ENCODE data around the gene PLCXD1. TPM values are rescaled to one million over a fixed set of nuclear protein-coding genes. Genes with fewer than 3 reads are reported as not detected.

Gene PLCXD1
- polyA plus RNA-seq, 2 of the 4 experiments (the other 2 are of a cell fraction), result 64.6 to 67.9 TPM

DNA sequence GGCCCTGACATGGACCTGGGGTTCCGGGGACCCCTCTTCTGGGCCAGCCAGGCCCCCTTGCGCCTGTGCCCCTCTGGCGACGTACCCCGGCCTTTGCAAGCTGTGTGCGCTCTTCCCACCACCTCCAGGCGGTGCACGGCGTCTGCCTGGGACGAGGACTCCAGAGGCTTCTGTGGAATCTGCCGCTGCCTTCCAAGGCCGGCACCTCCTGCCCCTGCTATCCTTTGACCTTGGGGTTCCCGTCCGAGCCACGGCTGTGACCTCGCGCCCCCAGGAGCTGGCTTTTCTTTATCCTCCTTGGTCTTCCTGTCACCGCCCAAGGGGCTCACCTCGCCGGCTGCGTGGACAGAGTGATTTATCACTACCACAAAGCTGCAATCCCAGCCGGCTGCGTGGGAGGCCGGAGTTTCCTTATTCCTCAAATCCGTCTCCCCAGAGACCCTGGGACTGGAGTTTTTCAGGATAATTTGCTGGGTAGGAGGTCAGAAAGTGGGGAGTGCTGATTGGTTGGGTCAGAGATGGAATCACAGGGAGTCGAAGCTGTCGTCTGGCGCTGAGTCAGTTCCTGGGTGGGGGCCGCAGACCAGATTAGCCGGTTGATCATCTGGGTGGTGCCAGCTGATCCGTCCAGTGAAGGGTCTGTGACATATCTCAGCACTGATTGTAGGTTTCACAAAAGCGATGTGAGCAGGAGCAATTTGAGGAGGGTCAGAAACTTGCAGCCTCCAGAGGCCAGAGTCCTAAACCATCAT is 19.8 kb upstream of the PLCXD1 start:
- ChIA-PET POLR2A (no interaction called here), CTCF (no interaction called here)
- FAIRE-seq, result peak; percentile 92
- ATAC-seq, result peak; percentile 70 to 74
- WGBS (ENCODE audit: missing lambda C conversion rate), result 14% methylated on average over 31 of the region's 32 CpGs
- Histone ChIP-seq H3K4me3 (peak overlapping the region; percentile 24), H3K27ac (peak overlapping the region; percentile 93 to 96), H3K9me3 (no peaks in the 10 kb centered on the region), H3K4me2 (peak overlapping the region; percentile 91), H3K4me1 (peaks cover 64% of the 10 kb centered on the region)
- peak; percentile 24 to 82 for DNase-seq (ENCODE audit: low read depth in 1 of 2, low spot score in 1 of 2)
- TF ChIP-seq, protein P1, sequence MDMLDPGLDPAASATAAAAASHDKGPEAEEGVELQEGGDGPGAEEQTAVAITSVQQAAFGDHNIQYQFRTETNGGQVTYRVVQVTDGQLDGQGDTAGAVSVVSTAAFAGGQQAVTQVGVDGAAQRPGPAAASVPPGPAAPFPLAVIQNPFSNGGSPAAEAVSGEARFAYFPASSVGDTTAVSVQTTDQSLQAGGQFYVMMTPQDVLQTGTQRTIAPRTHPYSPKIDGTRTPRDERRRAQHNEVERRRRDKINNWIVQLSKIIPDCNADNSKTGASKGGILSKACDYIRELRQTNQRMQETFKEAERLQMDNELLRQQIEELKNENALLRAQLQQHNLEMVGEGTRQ (IDR thresholded peaks at IDR 0.05), result no peak
- TF ChIP-seq FOSL2 (IDR thresholded peaks at IDR 0.05) (no peak), FOSL2 (CRISPR knock-in tag; IDR thresholded peaks at IDR 0.05) (peak; percentile 37), NPAS2 (CRISPR knock-in tag; IDR thresholded peaks at IDR 0.05; ENCODE audit: borderline replicate concordance) (no peak), RNF2 (IDR thresholded peaks at IDR 0.05; ENCODE audit: borderline replicate concordance, low read depth) (no peak), RAD21 (conservative IDR thresholded peaks at IDR 0.05 in 1 of 2, IDR thresholded peaks at IDR 0.05 in 1 of 2) (peak; percentile 16 to 30; a peak in 1 of 5 replicates), NR3C1 (IDR thresholded peaks at IDR 0.05) (no peak), GATA3 (IDR thresholded peaks at IDR 0.05; ENCODE audit: borderline replicate concordance) (peak; percentile 25; the same call in 1 of the 2 replicates), POLR2A (IDR thresholded peaks at IDR 0.05; ENCODE audit: low read length) (no peak), SMC3 (IDR thresholded peaks at IDR 0.05) (0 out of 3 replicates have a peak, but pooled peaks have one; percentile 13), CBX2 (IDR thresholded peaks at IDR 0.05; ENCODE audit: borderline replicate concordance, low read depth) (no peak), RCOR1 (IDR thresholded peaks at IDR 0.05; ENCODE audit: low read depth, low read length) (no peak), MAFK (IDR thresholded peaks at IDR 0.05; ENCODE audit: partially characterized antibody) (peak; percentile 13), ZFP36 (IDR thresholded peaks at IDR 0.05; ENCODE audit: borderline replicate concordance, partially characterized antibody) (no peak), KDM1A (IDR thresholded peaks at IDR 0.05; ENCODE audit: low read depth) (no peak), JUNB (IDR thresholded peaks at IDR 0.05) (no peak), MYC (IDR thresholded peaks at IDR 0.05; ENCODE audit: borderline replicate concordance, low read length) (no peak), HOXB5 (CRISPR knock-in tag; IDR thresholded peaks at IDR 0.05) (peak; percentile 72; the same call in 1 of the 2 replicates), CHD2 (IDR thresholded peaks at IDR 0.05; ENCODE audit: low read length, partially characterized antibody) (no peak), RARB (CRISPR knock-in tag; IDR thresholded peaks at IDR 0.05) (no peak), EP300 (IDR thresholded peaks at IDR 0.05) (peak; percentile 16 to 35; a peak in 2 of 5 replicates), CBX8 (IDR thresholded peaks at IDR 0.05) (no peak), MAZ (IDR thresholded peaks at IDR 0.05; ENCODE audit: borderline replicate concordance, low read depth, low read length) (no peak), HDAC2 (IDR thresholded peaks at IDR 0.05) (no peak), EHMT2 (IDR thresholded peaks at IDR 0.05; ENCODE audit: low read depth) (no peak), ZSCAN20 (CRISPR knock-in tag; IDR thresholded peaks at IDR 0.05) (no peak), PHF8 (IDR thresholded peaks at IDR 0.05; ENCODE audit: borderline replicate concordance, low read depth) (no peak), JUN (IDR thresholded peaks at IDR 0.05) (peak; percentile 8 to 30; a peak in 2 of 5 replicates)
- TF ChIP-seq, protein P2, sequence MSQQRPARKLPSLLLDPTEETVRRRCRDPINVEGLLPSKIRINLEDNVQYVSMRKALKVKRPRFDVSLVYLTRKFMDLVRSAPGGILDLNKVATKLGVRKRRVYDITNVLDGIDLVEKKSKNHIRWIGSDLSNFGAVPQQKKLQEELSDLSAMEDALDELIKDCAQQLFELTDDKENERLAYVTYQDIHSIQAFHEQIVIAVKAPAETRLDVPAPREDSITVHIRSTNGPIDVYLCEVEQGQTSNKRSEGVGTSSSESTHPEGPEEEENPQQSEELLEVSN (IDR thresholded peaks at IDR 0.05; ENCODE audit: borderline replicate concordance, low read depth), result peak; percentile 52; the same call in 1 of the 2 replicates
- TF ChIP-seq, protein P3, sequence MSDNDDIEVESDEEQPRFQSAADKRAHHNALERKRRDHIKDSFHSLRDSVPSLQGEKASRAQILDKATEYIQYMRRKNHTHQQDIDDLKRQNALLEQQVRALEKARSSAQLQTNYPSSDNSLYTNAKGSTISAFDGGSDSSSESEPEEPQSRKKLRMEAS (IDR thresholded peaks at IDR 0.05), result peak; percentile 72
- TF ChIP-seq, protein P4, sequence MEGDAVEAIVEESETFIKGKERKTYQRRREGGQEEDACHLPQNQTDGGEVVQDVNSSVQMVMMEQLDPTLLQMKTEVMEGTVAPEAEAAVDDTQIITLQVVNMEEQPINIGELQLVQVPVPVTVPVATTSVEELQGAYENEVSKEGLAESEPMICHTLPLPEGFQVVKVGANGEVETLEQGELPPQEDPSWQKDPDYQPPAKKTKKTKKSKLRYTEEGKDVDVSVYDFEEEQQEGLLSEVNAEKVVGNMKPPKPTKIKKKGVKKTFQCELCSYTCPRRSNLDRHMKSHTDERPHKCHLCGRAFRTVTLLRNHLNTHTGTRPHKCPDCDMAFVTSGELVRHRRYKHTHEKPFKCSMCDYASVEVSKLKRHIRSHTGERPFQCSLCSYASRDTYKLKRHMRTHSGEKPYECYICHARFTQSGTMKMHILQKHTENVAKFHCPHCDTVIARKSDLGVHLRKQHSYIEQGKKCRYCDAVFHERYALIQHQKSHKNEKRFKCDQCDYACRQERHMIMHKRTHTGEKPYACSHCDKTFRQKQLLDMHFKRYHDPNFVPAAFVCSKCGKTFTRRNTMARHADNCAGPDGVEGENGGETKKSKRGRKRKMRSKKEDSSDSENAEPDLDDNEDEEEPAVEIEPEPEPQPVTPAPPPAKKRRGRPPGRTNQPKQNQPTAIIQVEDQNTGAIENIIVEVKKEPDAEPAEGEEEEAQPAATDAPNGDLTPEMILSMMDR (IDR thresholded peaks at IDR 0.05), result no peak
- TF ChIP-seq, protein P5, sequence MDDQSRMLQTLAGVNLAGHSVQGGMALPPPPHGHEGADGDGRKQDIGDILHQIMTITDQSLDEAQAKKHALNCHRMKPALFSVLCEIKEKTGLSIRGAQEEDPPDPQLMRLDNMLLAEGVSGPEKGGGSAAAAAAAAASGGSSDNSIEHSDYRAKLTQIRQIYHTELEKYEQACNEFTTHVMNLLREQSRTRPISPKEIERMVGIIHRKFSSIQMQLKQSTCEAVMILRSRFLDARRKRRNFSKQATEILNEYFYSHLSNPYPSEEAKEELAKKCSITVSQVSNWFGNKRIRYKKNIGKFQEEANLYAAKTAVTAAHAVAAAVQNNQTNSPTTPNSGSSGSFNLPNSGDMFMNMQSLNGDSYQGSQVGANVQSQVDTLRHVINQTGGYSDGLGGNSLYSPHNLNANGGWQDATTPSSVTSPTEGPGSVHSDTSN (IDR thresholded peaks at IDR 0.05), result no peak

All from A549 (cell line).